WI38 (cell line): ENCODE results near the gene PXDC1.

Source experiments
- H3K4me3 ChIP-seq: 2 replicates; pipeline ENCODE4 v1.5.1; 2011; ENCODE audit warnings: low read depth, mild to moderate bottlenecking, control low read depth, low read length
- TF ChIP-seq, protein P1 (sequence below): IDR thresholded peaks from 2 replicates; pipeline ENCODE4 v1.5.1; 2012; ENCODE audit warnings: low read depth, mild to moderate bottlenecking, control low read depth, low read length

PXDC1 gene

DNA sequence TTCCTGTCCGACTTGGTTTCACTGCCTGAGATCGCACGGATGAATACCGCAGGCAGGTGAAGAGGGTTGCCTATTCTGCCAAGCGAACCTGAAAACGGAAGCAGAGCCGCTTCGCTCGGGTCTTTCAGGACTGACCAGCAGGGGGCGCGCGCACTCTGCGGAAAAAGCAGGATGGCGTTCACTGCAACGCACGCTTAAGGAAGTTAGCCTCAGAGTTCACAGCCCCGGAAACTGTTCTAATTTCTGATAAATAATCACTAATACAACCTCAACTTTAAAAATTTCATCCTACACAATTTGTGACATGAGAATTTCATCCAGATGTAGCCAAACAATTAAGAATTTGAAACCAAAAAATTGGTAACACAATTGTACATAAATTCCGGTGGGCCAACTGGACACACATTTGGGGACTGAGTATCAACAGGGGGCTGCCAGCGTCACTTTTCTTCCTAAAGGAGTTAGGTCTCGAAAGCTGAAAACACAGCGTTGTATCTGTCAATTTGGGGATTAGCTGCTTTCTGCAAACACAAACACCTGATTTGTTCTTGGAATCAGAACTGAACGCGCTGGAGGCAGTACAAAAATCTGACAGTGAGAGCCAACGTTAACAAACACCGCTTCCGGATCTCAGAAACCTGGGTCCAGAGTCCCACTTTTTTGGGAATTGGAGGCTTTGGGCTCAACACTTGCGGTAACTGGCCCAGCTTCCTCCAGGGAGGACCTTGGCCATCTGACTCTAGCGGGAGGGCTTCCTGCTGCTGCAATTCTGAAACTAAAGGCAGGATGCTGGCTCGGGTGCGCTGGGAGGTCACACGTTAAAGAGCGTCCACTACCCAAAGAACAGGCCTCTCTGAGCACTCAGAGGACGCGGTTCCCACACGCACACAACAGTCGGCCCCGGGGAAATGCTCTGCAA, 8.8 kb downstream of the PXDC1 start:
- peak overlapping the region; percentile 3 for H3K4me3 ChIP-seq
- TF ChIP-seq, protein P1, sequence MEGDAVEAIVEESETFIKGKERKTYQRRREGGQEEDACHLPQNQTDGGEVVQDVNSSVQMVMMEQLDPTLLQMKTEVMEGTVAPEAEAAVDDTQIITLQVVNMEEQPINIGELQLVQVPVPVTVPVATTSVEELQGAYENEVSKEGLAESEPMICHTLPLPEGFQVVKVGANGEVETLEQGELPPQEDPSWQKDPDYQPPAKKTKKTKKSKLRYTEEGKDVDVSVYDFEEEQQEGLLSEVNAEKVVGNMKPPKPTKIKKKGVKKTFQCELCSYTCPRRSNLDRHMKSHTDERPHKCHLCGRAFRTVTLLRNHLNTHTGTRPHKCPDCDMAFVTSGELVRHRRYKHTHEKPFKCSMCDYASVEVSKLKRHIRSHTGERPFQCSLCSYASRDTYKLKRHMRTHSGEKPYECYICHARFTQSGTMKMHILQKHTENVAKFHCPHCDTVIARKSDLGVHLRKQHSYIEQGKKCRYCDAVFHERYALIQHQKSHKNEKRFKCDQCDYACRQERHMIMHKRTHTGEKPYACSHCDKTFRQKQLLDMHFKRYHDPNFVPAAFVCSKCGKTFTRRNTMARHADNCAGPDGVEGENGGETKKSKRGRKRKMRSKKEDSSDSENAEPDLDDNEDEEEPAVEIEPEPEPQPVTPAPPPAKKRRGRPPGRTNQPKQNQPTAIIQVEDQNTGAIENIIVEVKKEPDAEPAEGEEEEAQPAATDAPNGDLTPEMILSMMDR = peak; percentile 78

DNA sequence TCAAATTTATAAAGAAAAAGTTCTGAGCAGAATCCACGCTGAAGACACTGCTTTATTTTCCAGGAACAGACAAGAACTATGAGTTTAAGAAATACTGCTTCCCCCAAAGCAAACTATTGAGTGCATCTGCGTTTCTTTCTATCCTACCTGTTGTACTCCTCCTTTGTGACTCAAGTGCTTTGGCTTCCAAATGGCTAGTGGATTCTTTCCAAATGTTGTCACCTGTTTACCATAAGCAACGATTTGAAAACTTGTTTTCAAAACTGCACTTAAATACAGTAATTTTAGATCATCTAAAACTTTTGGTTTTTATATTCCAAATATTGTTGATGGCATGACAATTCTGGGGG, 9.5 kb downstream of the PXDC1 start:
- no peak overlapping the region; the same call in 1 of the 2 replicates for H3K4me3 ChIP-seq
- TF ChIP-seq, protein P1 = no peak

DNA sequence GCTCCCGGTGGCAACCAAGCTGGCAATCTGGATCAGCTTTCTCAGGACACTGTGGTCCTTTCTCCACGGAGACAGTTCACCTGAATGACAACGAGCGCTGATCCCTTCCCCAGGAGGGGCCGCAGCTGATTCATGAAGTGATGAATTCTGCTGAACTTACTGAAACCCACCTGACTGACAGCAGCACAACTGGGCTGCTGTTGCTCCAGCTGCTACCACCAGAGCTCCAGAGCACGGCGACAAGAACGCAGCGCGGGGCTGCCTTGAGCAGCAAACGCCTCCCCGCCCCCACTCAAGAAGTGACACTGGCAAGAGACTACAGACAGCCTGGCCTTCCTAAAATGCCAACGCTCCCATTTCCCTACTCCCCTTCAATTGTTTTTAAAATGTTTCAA, 10.0 kb downstream of the PXDC1 start:
- TF ChIP-seq, protein P1 = no peak

DNA sequence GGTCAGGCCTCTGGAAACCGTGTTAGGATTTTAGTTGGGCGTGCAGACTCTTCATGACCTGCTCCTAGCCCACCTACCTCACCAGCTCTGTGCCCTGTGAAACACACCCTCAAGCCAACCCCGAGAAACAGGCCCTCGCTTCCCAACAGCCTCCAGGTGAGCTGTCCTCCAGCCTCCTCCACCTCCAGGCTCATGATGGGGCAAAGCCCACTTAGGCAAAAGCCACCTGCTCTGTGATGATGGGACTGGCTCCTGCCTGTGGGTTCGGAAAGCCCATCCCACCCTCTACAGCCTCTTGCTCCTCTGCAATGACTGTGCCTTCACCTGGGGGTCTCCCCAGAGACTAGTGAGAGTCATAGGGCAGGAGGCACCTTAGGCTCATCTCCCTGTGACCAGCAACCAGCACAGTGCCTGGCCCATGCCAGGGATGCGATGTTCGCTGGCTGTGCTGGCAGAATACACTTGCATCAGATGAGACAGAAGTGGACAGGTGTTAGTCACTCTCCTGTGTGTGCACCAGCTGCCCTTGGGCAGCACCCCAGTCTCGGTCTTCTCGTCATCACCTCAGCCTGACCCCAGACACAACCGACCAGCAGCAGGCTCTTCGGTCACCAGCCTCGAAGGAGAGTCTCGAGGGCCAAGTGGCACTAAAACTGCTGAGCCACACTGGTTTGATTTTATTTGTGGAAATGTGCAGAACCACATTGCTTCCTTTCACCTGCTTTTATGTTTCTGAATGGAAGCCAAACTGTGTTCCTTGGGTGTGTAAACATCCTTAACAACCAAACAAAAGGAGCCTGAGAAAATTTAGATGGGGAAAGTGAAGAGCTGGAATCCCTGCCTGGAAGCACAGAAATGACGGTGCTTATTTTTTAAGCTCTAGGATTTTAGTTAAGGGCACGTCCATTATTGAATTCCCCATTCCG, 10.7 kb downstream of the PXDC1 start:
- H3K4me3 ChIP-seq = no peak overlapping the region
- TF ChIP-seq, protein P1 = no peak

More for the DNA sequence above, 10.0 kb downstream of the PXDC1 start:
- no peak overlapping the region for H3K4me3 ChIP-seq

DNA sequence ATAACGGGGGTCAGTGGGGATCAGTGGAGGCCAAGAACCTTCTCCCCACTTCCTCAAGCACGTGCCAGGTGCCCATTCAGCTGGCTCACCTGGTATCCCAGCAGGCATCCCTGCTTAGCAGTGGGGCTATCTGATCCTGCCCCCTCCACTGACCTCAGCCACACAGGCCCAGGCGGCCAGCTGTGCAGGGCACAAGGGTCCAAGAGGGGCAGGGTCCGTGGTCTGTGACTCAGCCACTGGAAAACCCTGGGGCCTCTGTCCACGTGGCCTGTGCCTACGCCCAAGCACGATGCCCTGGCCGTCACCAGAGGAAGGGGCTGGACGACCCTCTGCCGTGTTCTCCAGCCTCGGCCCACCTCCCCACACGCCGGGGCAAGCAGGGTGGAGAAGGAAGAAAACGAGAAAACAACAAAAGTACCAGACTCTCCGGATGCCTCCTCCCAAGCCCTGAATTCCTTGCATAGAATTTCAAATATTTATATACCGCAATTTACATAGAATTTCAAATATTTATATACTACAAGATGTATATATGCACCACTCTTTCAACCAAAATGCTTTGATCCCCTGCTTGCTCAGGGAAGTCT, 12.1 kb downstream of the PXDC1 start:
- TF ChIP-seq, protein P1 = no peak

DNA sequence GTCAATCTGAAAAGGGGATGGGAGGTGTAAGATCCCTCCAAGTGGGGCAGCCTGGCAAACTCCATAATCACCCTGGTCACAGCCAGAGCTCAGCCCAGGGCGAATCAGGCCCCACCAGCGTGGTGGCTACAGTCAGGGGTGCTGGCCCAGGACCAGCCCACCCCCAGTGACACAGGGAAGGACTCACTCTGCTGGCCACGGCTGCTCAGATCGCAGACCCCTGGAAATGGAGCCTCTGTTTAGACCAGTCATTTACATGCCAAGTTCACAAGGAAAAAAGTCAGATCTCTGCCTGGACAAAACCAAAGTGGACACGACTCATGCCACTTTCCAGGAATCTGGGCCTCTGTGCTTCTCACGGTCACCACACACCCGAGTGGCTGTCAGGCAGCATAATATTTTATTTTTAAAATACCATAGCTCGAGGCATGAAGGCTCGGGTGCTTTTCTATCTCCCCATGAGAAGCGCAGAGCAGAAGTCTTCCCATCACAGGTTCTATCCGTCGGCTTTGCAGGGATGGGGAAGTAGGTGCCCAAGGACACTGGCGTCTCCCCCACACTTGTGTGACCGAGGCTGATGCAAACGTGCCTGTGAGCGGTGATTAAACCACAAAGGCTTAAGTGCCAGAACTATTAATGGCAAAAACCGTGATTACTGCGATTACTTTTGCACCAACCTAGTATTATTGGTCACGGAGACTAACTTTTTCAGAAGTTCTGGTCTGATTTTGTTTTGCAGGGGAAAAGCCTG, 13.0 kb downstream of the PXDC1 start:
- TF ChIP-seq, protein P1 = no peak
- no peak overlapping the region for H3K4me3 ChIP-seq

More for the DNA sequence above, 12.1 kb downstream of the PXDC1 start:
- peak overlapping the region; percentile 26 for H3K4me3 ChIP-seq
